NCI-H82 (cell line): ENCODE data around the gene MRAP2.

Source experiments
- DNase-seq: peaks from one replicate; lab custom pipeline; 2025; lab: John Stamatoyannopoulos, UW

The MRAP2 gene

DNA sequence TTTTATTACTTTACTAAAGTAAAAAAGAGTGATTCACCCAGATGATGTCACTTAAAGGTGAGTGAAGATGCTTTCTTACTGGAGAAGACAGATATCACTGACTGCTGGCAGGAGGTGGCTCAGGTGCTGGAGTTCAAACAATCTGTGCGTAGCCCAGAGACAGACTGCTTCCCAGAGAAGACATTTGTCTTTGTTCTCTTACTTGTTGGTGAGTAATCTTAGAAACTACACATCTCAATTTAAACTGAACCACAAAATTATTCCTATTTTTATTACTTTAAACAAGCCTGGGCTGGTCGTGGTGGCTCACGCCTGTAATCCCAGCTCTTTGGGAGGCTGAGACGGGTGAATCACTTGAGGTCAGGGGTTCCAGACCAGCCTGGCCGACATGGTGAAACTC is 101.7 kb downstream of the MRAP2 start:
- no peak for DNase-seq

GRCh38 chr6:84136364-84137050 is 102.9 kb downstream of the MRAP2 start:
- DNase-seq, result no peak

DNA sequence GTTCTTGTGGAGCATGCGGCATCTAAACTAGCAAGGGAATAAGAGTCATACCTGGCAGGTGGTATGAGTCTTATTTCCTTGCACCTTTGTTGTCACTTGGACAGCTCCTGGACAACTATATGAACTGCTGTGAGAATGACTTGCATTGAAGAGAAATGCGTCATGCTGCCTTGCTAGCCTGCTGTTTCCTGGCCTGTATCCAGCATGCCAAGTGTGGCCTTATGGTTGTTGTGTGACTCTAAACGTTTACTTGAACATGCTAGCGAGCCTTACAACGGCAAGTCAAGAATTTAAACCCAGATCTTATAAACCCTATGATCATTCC is 103.4 kb downstream of the MRAP2 start:
- DNase-seq, result no peak

DNA sequence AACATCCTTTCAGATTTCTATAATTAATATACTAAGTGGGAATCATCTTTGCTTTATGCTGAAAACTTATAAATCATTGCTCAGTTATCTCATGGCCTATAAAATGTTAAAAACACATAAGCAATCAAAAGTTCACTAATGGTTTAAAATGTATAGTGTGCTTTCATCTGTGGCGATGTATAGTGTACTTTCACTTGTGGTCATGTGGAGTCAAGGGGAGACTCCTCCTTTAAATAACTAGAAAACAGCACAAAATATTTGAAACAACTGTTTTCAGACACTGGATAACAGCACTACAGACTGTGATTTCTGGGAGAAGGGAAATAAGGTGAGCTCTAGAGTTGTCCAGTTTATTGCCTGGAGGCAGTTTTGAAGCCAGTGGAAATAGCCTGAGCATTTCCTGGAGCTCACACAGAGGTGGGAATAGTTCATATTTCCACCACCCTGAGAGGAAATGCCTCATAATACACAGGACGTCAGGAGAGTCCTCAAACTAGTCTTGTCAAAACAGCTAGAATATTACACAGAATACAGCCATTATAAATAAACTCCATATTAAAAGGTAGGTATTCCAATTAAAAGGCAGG is 104.5 kb downstream of the MRAP2 start:
- DNase-seq, result no peak

DNA sequence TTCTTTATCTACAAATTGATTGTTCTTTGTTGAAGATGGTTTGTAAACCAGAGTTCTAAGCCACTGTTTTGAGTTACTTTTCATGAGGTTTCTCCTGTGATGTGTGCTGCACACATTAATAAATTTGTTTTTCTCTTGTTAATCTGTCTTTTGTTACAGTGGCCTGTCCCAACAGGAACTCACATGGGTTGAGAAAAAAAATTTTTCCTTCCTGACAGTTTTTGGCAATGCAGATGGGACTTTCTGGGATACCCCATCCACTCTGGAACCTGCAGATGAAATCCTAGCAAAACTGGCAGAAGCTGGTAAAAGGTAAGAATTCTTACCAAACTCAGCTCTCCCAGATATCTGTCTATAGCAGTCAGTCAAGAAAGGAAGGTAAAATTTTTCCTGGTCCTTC is 105.7 kb downstream of the MRAP2 start:
- no peak for DNase-seq
